ENCODE data around the gene PEX13.
A peak's percentile ranks its signal among the peaks of the same experiment; 100 is the strongest.

The PEX13 gene

GRCh38 chr2:61042807-61043206 is 25.3 kb downstream of the PEX13 start:
- H3K36me3 ChIP-seq (ENCODE audit: insufficient read depth, low read depth, low read length): peaks cover 32% of the 10 kb centered on the region
- H3K27ac ChIP-seq (ENCODE audit: low read length): no peak overlapping the region

DNA sequence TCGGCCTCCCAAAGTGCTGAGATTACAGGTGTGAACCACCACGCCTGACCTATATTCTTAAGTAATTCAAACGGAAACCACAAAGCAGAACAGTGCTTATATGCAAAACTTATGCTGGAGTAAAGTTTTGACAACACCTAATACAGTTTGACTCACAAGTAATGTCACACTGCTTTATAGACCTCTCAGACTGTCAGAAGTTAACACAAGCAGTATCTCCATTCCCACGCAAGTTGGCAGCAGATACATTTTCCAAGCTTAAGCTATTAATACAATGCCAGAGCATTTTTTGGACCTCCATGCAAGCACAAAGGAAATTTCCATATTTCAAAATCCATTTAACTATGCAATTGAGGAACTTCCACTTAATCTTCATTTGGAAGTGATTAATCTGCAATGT is 27.1 kb downstream of the PEX13 start:
- Histone ChIP-seq H3K4me1 (ENCODE audit: insufficient read depth, low read length) (no peaks in the 10 kb centered on the region), H3K9ac (ENCODE audit: low read depth, low read length) (no peak overlapping the region), H3K9me3 (ENCODE audit: insufficient read depth, low read depth, low read length) (no peaks in the 10 kb centered on the region), H3K27me3 (ENCODE audit: insufficient read depth, low read length) (no peaks in the 10 kb centered on the region), H3K4me3 (ENCODE audit: low read length) (no peak overlapping the region), H3K27ac (ENCODE audit: low read length) (no peak overlapping the region), H3K36me3 (ENCODE audit: insufficient read depth, low read depth, low read length) (peaks cover 49% of the 10 kb centered on the region)

More at GRCh38 chr2:61042807-61043206, 25.3 kb downstream of the PEX13 start:
- Histone ChIP-seq H3K9ac (ENCODE audit: low read depth, low read length) (no peak overlapping the region), H3K4me3 (ENCODE audit: low read length) (no peak overlapping the region), H3K4me1 (ENCODE audit: insufficient read depth, low read length) (no peaks in the 10 kb centered on the region), H3K9me3 (ENCODE audit: insufficient read depth, low read depth, low read length) (no peaks in the 10 kb centered on the region; the same call in 1 of the 2 replicates), H3K27me3 (ENCODE audit: insufficient read depth, low read length) (no peaks in the 10 kb centered on the region)

DNA sequence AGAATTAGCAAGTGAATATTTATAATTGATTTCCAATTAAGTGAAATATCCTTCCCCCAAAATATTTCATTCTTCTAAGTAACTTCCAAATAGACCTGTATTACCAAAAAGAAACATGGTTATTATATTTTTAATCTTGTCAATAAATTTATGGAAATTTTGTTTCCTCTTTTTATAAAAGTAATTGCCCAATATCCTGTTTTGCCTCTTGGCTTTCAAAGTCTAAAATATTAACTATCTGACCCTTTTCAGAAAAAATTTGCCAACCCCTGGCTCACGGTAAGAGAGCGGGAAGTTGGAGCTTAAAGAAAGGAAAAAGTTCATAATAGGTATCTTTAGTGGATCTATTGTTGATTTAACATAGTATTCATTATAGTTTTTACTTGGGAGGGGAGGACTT is 27.7 kb downstream of the PEX13 start:
- no peaks in the 10 kb centered on the region for H3K4me1 ChIP-seq (ENCODE audit: insufficient read depth, low read length)
- H3K9ac ChIP-seq (ENCODE audit: low read depth, low read length): no peak overlapping the region
- no peaks in the 10 kb centered on the region for H3K27me3 ChIP-seq (ENCODE audit: insufficient read depth, low read length)
- no peaks in the 10 kb centered on the region for H3K9me3 ChIP-seq (ENCODE audit: insufficient read depth, low read depth, low read length)
- H3K36me3 ChIP-seq (ENCODE audit: insufficient read depth, low read depth, low read length): peaks cover 55% of the 10 kb centered on the region
- H3K4me3 ChIP-seq (ENCODE audit: low read length): no peak overlapping the region
- no peak overlapping the region for H3K27ac ChIP-seq (ENCODE audit: low read length)

DNA sequence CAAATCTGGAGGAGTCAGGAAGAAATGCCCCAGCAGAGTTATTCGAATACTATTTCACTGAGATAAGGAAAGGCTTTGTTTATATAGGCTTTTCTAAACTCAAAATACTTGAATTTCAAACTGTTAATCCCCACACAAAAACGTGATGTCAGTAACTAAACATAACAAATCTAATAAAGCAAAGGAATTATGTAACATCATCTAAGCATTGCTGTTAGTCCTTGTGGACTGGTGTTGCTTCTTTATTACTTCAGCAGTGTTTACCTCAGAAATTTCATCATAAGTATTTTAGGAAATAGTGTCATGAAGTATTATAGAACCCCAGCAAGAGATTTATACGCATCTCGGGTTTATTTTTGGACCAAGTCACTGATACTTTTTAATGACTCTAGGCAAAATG is 28.5 kb downstream of the PEX13 start:
- no peaks in the 10 kb centered on the region for H3K4me1 ChIP-seq (ENCODE audit: insufficient read depth, low read length)
- H3K27me3 ChIP-seq (ENCODE audit: insufficient read depth, low read length): no peaks in the 10 kb centered on the region
- no peak overlapping the region for H3K9ac ChIP-seq (ENCODE audit: low read depth, low read length)
- peaks cover 59% of the 10 kb centered on the region for H3K36me3 ChIP-seq (ENCODE audit: insufficient read depth, low read depth, low read length)
- H3K9me3 ChIP-seq (ENCODE audit: insufficient read depth, low read depth, low read length): no peaks in the 10 kb centered on the region
- H3K27ac ChIP-seq (ENCODE audit: low read length): no peak overlapping the region
- H3K4me3 ChIP-seq (ENCODE audit: low read length): no peak overlapping the region

DNA sequence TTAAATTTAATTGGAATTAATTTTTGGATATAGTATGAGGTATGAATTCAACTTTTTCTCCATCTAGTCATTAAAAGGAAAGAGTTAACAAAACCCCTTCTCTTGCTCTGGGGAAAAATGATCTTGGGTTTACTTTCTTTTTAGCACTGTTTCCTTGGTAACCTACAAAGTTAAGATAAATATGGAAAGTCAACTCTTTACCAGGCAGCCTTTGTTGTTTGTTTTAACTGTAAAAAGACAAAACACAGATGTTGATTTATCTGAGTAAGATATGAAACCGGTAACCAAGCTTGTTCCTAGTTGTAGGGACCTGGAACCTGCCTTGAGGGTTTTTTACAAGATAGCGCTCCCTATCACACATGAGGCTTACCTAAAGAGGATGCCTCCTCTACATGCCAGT is 38.0 kb downstream of the PEX13 start:
- Histone ChIP-seq H3K4me3 (ENCODE audit: low read length) (no peak overlapping the region), H3K9me3 (ENCODE audit: insufficient read depth, low read depth, low read length) (no peaks in the 10 kb centered on the region), H3K9ac (ENCODE audit: low read depth, low read length) (no peak overlapping the region), H3K4me1 (ENCODE audit: insufficient read depth, low read length) (no peaks in the 10 kb centered on the region), H3K36me3 (ENCODE audit: insufficient read depth, low read depth, low read length) (peaks cover 7% of the 10 kb centered on the region; the same call in 1 of the 2 replicates), H3K27me3 (ENCODE audit: insufficient read depth, low read length) (no peaks in the 10 kb centered on the region), H3K27ac (ENCODE audit: low read length) (no peak overlapping the region)

DNA sequence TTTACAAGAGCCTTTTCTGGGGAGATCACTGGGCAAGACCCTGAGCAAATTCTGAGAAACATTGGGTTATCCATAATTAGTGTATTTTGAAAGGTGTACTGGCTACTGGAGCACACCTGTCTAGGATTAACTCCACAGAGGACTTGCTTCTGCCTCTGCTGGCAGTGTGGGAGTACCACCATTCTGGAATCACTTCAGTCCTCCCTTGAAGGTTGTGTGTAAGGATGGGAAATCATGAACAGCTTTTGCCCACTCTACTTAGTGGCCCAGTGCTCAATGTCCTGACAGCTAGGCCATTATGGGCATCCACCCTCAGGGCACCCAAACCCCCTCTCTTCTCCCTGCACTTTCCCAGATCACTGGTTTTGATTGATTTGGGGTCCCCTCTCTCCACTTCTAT is 40.0 kb downstream of the PEX13 start:
- Histone ChIP-seq H3K9ac (ENCODE audit: low read depth, low read length) (no peak overlapping the region), H3K27me3 (ENCODE audit: insufficient read depth, low read length) (no peaks in the 10 kb centered on the region), H3K27ac (ENCODE audit: low read length) (no peak overlapping the region), H3K4me3 (ENCODE audit: low read length) (no peak overlapping the region), H3K4me1 (ENCODE audit: insufficient read depth, low read length) (no peaks in the 10 kb centered on the region), H3K36me3 (ENCODE audit: insufficient read depth, low read depth, low read length) (no peaks in the 10 kb centered on the region; the same call in 1 of the 2 replicates), H3K9me3 (ENCODE audit: insufficient read depth, low read depth, low read length) (no peaks in the 10 kb centered on the region)

DNA sequence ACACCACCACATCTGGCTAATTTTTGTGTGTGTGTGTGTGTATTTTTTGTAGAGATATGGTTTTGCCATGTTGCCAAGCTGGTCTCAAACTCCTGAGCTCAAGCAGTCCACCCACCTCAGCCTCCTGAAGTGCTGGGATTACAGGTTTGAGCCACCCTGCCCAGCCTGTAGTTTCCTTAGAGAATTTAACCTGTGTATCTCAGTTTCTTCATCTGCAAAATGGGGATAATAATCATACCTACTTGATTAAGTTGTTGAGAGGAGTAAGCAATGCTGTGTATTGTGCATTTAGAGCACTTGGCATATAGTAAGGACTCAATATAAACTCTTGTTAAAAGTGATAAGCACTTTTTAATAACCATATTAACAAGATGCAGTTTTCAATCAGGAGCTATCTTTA is 41.9 kb downstream of the PEX13 start:
- Histone ChIP-seq H3K4me3 (ENCODE audit: low read length) (no peak overlapping the region), H3K9me3 (ENCODE audit: insufficient read depth, low read depth, low read length) (no peaks in the 10 kb centered on the region), H3K9ac (ENCODE audit: low read depth, low read length) (no peak overlapping the region), H3K4me1 (ENCODE audit: insufficient read depth, low read length) (no peaks in the 10 kb centered on the region), H3K27ac (ENCODE audit: low read length) (no peak overlapping the region), H3K36me3 (ENCODE audit: insufficient read depth, low read depth, low read length) (no peaks in the 10 kb centered on the region; the same call in 1 of the 2 replicates), H3K27me3 (ENCODE audit: insufficient read depth, low read length) (no peaks in the 10 kb centered on the region)

- H3K4me3 ChIP-seq (ENCODE audit: low read length): peak within 1 kb of the TSS; percentile 88
- H3K27me3 ChIP-seq (ENCODE audit: insufficient read depth, low read length): no peaks in the 10 kb centered on the region
- H3K36me3 ChIP-seq (ENCODE audit: insufficient read depth, low read depth, low read length): peaks cover 15% of the 10 kb centered on the region
- H3K9ac ChIP-seq (ENCODE audit: low read depth, low read length): peak within 1 kb of the TSS; percentile 80
- no peaks in the 10 kb centered on the region for H3K4me1 ChIP-seq (ENCODE audit: insufficient read depth, low read length)
- no peak within 1 kb of the TSS for H3K27ac ChIP-seq (ENCODE audit: low read length)
- H3K9me3 ChIP-seq (ENCODE audit: insufficient read depth, low read depth, low read length): no peaks in the 10 kb centered on the region
Measured at GRCh38 chr2:61065714-61066709, 48.5 kb downstream of the PEX13 start, which contains the start of gene SANBR. Gene SANBR (plus strand): TSS chr2:61065871. CDS start chr2:61070351, 4,480 bp downstream.

DNA sequence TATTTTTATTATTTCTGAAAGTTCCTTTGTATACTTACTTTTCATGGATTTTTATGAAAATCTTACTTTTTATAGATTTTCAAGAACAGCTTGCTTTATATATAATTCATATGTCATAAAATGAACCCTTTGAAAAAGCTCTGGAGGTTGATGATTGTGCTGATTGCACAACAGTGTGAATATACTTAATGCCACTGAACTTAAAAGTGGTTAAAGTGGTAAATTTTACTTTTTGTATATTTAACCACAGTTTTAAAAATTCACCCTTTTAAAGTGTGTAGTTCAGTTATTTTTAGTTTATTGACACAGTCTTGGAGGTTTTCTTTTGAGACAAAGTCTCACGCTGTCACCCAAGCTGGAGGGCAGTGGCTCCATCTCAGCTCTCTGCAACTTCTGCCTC is 56.6 kb downstream of the PEX13 start:
- H3K36me3 ChIP-seq (ENCODE audit: insufficient read depth, low read depth, low read length): peaks cover 65% of the 10 kb centered on the region
- H3K4me3 ChIP-seq (ENCODE audit: low read length): no peak overlapping the region
- no peak overlapping the region for H3K9ac ChIP-seq (ENCODE audit: low read depth, low read length)
- no peak overlapping the region for H3K27ac ChIP-seq (ENCODE audit: low read length)
- no peaks in the 10 kb centered on the region for H3K4me1 ChIP-seq (ENCODE audit: insufficient read depth, low read length)
- no peaks in the 10 kb centered on the region for H3K27me3 ChIP-seq (ENCODE audit: insufficient read depth, low read length)
- no peaks in the 10 kb centered on the region for H3K9me3 ChIP-seq (ENCODE audit: insufficient read depth, low read depth, low read length)

DNA sequence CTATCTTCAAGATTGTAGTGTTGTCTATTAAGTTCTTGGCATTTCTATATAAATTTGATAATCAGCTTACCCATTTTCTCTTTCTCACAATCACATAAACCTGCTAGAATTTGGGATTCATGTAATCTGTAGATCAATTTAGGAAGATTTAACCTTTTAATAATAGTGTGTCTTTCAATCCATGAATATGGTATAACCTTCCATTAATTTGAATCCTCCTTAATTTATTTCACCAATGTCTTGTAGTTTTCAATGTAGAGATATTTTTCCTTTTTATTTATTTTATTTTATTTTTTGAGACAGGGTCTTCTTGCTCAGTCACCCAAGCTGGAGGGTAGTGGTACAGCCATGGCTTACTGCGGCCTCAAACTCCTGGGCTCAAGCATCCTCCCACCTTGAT is 68.4 kb downstream of the PEX13 start:
- H3K9ac ChIP-seq (ENCODE audit: low read depth, low read length): no peak overlapping the region
- H3K27me3 ChIP-seq (ENCODE audit: insufficient read depth, low read length): no peaks in the 10 kb centered on the region
- H3K9me3 ChIP-seq (ENCODE audit: insufficient read depth, low read depth, low read length): no peaks in the 10 kb centered on the region
- peaks cover 16% of the 10 kb centered on the region; the same call in 1 of the 2 replicates for H3K36me3 ChIP-seq (ENCODE audit: insufficient read depth, low read depth, low read length)
- H3K27ac ChIP-seq (ENCODE audit: low read length): no peak overlapping the region
- H3K4me3 ChIP-seq (ENCODE audit: low read length): no peak overlapping the region
- H3K4me1 ChIP-seq (ENCODE audit: insufficient read depth, low read length): no peaks in the 10 kb centered on the region

GRCh38 chr2:61089797-61090196 is 72.3 kb downstream of the PEX13 start:
- H3K4me1 ChIP-seq (ENCODE audit: insufficient read depth, low read length): no peaks in the 10 kb centered on the region
- H3K27ac ChIP-seq (ENCODE audit: low read length): no peak overlapping the region
- H3K4me3 ChIP-seq (ENCODE audit: low read length): no peak overlapping the region
- H3K9me3 ChIP-seq (ENCODE audit: insufficient read depth, low read depth, low read length): no peaks in the 10 kb centered on the region
- no peaks in the 10 kb centered on the region for H3K27me3 ChIP-seq (ENCODE audit: insufficient read depth, low read length)
- H3K36me3 ChIP-seq (ENCODE audit: insufficient read depth, low read depth, low read length): peaks cover 15% of the 10 kb centered on the region; the same call in 1 of the 2 replicates
- H3K9ac ChIP-seq (ENCODE audit: low read depth, low read length): no peak overlapping the region

GRCh38 chr2:61090386-61090921 is 72.9 kb downstream of the PEX13 start:
- Histone ChIP-seq H3K36me3 (ENCODE audit: insufficient read depth, low read depth, low read length) (peaks cover 8% of the 10 kb centered on the region; the same call in 1 of the 2 replicates), H3K27ac (ENCODE audit: low read length) (no peak overlapping the region), H3K9ac (ENCODE audit: low read depth, low read length) (no peak overlapping the region), H3K4me1 (ENCODE audit: insufficient read depth, low read length) (no peaks in the 10 kb centered on the region), H3K27me3 (ENCODE audit: insufficient read depth, low read length) (no peaks in the 10 kb centered on the region), H3K9me3 (ENCODE audit: insufficient read depth, low read depth, low read length) (no peaks in the 10 kb centered on the region), H3K4me3 (ENCODE audit: low read length) (no peak overlapping the region)
